ENCODE measurements around the gene UGT3A2.
A peak's percentile ranks its signal among the peaks of the same experiment; 100 is the strongest.
"Not testable (repeated sequence)": the region's sequence is repeated elsewhere in the genome, so short reads cannot be mapped to it uniquely, and the experiment has no call there.

Gene UGT3A2

DNA sequence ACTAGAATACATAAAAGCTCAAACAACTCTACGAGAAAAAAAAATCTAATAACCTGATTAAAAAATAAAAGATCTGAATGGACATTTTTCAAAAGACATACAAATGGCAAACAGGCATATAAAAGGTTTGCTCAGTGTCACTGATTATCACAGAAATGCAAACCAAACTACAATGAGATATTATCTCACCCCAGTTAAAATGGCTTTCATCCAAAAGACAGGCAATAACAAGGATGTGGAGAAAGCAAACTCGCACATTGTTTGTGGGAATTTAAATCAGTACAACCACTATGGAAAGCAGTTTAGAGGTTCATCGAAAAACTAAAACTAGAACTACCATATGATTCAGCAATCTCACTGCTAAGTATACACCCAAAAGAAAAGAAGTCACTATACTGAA, 20.8 kb downstream of the UGT3A2 start:
- no peak for TF ChIP-seq JUND (IDR thresholded peaks at IDR 0.05; ENCODE audit: low read depth)
- no peak for DNase-seq (ENCODE audit: low read depth in 1 of 2, low spot score in 1 of 2)
- in situ Hi-C loops (cut with HindIII; ENCODE audit: low pct_unique_long_range_greater_than_20kb, low sequenced_read_pairs): no loop called here

DNA sequence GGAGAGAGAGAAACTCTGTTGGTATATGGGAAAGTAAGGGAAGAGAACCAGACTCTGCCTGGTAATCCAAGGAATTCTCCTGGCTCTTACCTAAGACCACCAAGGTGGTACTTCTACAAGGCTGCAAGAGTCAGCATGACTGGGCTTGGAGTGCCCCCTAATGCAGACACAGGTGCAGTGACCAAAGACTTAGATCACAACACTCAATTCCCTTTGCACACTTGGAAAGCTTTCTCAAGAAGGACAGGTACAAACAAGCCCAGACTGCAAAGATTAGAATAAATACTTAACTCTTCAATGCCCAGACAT, 25.2 kb downstream of the UGT3A2 start:
- no peak for DNase-seq (ENCODE audit: low read depth in 1 of 2, low spot score in 1 of 2)
- no peak for TF ChIP-seq JUND (IDR thresholded peaks at IDR 0.05; ENCODE audit: low read depth)
- in situ Hi-C loops (cut with HindIII; ENCODE audit: low pct_unique_long_range_greater_than_20kb, low sequenced_read_pairs): no loop called here

DNA sequence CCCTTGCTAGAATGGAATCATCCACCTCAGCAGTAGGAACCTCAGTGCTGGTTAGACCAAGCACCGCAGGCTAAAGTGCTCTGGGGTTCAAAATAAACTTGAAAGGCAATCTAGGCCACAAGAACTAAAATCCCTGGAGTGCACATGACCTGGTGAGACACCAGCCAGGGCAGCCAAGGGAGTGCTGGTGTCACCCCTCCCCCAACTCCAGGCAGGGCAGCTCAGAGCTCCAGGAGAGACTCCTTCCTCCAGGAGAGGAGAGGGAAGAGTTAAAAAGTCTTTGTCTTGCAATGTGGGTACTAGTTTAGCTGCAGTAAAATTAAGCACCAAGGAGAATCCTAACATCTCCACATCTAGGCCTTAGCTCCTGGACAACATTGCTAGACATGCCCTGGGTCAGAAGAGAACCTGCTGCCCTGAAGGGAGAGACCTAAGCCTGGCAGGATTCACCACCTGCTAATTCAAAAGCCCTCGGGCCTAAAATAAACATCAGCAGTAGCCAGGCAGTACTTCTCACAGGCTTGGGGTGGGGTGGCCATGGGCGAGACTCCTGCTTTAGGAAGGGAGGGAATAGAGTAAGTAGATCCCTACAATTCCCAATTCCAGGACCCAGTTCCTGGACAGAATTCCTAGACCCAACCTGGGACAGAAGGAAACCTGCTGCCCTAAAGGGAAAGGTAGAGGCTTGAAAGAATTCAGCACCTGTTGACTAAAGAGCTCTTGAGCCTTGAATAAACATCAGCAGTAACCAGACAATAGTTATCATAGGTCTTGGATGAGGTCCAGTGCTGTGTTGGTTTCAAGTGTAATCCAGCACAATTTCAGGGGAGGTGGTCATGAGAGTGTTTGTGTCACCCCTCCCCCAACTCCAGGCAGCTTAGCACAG, 25.8 kb downstream of the UGT3A2 start:
- DNase-seq (ENCODE audit: low read depth in 1 of 2, low spot score in 1 of 2): peak in 1 of 2 experiments; percentile 76
- no peak for TF ChIP-seq JUND (IDR thresholded peaks at IDR 0.05; ENCODE audit: low read depth)
- in situ Hi-C loops (cut with HindIII; ENCODE audit: low pct_unique_long_range_greater_than_20kb, low sequenced_read_pairs): no loop called here

DNA sequence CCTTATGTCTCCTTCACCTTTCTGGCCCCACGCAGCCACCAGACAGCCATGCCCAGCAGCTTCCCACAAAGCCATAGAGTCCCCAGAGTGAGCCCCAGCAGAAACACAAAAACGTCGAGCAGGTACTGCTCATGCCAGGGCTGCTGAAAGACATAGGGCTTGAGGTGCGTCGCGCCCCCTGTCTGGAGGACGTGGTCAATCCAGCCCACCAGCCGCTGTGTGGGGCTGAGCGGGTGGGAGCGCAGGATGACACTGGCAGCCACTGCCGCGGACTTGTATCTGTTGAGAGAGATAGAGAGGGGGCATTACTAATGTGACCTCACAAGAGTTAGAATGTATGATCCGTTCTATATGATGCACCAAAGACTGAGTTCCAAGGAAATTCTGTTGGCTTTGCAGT, 31.0 kb downstream of the UGT3A2 start:
- in situ Hi-C loops (cut with HindIII; ENCODE audit: low pct_unique_long_range_greater_than_20kb, low sequenced_read_pairs): no loop called here
- no peak for DNase-seq (ENCODE audit: low read depth in 1 of 2, low spot score in 1 of 2)
- TF ChIP-seq JUND (IDR thresholded peaks at IDR 0.05; ENCODE audit: low read depth): no peak

DNA sequence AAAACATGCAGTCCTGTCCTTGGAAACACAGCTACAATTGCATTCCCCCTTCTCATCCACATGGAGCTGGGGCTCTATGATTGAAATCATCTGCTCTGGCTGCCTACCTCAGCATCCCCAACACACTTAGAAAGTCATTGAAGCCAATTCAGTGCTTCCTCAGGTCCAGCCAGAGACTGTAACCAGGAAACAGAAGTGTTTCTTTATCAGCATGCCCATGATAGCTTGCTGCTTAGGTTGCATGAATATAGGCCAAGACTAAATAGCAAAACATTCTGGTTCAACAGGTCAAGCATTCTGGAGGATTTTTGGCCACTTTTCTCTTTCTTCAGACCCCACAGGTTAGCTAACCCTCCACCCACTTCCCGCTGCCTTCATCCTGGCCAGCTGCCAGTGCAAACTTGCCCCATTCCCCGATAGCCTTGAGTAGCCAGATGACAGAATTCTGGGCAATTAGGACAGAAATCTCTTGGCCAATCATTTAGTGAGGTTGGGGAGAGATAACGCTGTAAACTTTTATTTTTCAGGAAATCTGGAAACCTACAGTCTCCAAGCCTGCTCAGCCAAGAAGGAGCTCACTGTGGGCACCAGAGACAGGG, 32.0 kb downstream of the UGT3A2 start:
- in situ Hi-C loops (cut with HindIII; ENCODE audit: low pct_unique_long_range_greater_than_20kb, low sequenced_read_pairs); DNase-seq (ENCODE audit: low read depth in 1 of 2, low spot score in 1 of 2): not testable (repeated sequence)

DNA sequence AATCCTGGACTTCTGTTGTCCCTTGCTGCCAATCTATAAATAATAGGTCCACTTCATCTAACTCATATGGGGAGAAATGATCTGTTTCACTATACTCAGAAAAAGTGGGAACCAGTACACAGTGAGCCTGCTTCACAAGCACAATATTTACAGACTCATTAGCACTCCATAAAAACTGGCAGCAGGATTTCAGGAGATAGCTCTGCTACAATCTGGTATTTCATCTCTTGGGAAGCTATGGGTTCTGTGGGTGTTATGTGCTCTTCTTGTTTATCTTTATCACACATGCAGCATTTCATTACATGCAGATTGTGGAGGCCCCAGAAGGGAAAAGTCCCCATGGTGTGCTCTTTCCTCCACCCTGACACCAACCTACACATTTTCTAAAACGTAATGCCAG, 33.2 kb downstream of the UGT3A2 start:
- in situ Hi-C loops (cut with HindIII; ENCODE audit: low pct_unique_long_range_greater_than_20kb, low sequenced_read_pairs): no loop called here
- no peak for DNase-seq (ENCODE audit: low read depth in 1 of 2, low spot score in 1 of 2)
- no peak for TF ChIP-seq JUND (IDR thresholded peaks at IDR 0.05; ENCODE audit: low read depth)

DNA sequence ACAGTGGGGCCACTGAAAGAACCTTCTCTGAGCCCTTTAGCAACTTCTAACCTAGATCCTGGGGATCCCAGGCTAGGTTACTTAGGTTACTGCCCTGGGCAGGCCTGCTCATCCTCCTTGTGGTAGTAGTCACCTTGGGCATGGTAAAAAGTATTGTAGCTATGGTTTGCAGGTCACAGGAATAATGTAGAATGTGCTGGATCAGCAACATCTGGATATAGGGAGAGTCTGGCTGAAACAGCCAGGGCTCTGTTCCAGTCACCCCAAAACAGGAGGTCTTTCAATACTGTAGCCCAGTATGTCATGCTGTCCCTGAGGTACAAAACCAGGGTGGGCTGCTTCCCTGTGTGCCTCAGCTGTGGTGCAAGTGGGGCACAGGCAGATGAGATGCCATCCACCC, 33.6 kb downstream of the UGT3A2 start:
- no peak for TF ChIP-seq JUND (IDR thresholded peaks at IDR 0.05; ENCODE audit: low read depth)
- DNase-seq (ENCODE audit: low read depth in 1 of 2, low spot score in 1 of 2): no peak
- in situ Hi-C loops (cut with HindIII; ENCODE audit: low pct_unique_long_range_greater_than_20kb, low sequenced_read_pairs): no loop called here

DNA sequence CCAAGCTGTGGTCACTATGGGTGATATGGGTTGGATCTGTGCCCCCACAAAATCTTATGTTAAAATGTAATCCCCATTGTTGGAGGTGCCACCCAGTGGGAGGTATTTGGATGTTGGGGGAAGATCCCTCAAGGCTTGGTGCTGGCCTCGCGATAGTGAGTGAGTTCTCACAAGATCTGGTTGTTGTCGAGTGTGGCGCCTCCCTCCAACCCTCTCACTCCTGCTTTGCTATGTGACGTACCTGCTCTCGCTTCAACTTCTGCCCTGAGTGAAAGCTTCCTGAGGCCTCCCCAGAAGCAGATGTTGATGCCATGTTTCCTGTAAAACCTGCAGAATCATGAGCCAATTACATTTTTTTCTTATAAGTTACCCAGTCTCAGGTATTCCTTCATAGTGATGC, 35.5 kb downstream of the UGT3A2 start:
- in situ Hi-C loops (cut with HindIII; ENCODE audit: low pct_unique_long_range_greater_than_20kb, low sequenced_read_pairs): no loop called here
- no peak for TF ChIP-seq JUND (IDR thresholded peaks at IDR 0.05; ENCODE audit: low read depth)
- DNase-seq (ENCODE audit: low read depth in 1 of 2, low spot score in 1 of 2): no peak

DNA sequence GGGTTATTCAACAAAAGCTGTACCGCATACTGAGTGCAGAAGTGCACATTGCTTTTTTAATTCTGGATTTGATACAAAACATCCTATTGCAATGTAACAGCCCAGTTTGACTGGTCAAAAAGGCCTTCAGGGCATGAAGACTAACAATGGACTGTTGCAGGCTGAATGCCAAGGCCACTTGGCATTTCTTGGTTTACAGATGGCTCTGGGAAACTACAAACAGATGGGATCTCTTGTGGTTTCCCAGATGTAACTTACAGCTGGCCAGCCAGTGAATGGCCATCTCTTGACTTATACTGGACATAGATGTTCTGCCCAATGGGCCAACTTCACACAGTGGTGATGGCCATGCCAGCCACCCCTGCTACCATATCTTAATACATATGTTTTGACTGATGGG, 36.8 kb downstream of the UGT3A2 start:
- in situ Hi-C loops (cut with HindIII; ENCODE audit: low pct_unique_long_range_greater_than_20kb, low sequenced_read_pairs): no loop called here
- no peak for TF ChIP-seq JUND (IDR thresholded peaks at IDR 0.05; ENCODE audit: low read depth)
- peak in 1 of 2 experiments; percentile 57 for DNase-seq (ENCODE audit: low read depth in 1 of 2, low spot score in 1 of 2)

DNA sequence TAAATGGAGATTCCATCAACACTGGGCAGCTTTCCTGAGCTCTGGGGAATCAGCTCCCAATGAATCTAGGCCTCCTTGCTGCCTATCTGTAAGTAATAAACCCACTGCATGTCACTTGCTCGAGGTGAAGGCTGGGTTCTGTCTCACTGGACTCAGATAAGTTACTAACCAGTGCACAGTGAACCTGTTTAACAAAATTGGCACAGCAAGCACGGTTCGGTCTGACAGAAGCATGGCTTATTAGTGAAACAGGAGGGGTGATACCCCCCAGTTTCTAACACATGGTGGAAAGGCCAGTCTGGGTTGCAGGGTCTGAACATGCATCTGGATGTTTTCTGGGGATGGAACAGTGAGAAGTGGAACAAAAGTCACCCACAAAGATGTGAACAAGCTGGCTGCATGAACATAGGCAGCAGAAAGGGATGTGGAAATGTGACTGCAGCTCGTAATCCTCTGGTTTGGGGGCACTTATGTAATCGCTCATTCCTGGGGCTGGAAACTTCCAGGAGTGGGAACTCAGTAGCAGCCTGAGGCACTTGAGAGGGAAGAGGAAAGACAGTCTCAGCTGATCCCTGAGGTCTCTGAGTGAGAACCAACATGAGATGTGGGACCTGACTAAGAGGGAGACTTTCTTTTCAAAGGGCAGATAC, 37.7 kb downstream of the UGT3A2 start:
- no peak for TF ChIP-seq JUND (IDR thresholded peaks at IDR 0.05; ENCODE audit: low read depth)
- DNase-seq (ENCODE audit: low read depth in 1 of 2, low spot score in 1 of 2): no peak
- in situ Hi-C loops (cut with HindIII; ENCODE audit: low pct_unique_long_range_greater_than_20kb, low sequenced_read_pairs): no loop called here

DNA sequence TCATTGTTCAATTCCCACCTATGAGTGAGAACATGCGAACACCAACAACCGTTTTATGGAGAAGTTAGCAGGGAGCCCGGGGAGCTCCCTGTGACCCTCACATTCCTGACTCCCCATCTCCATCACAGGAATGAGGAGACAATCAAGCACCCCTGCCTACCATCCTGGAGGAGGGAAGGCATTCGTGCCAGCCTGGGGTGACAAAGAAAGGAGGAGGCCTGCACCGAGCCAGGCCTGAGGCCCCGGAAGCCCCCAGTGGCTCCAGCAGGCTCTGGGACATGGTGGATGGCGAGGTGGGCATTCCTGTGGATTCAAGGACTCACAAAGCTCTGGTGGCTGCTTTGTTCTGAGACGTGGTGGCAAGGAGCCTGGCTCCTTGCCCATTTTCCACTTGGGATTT, 39.0 kb downstream of the UGT3A2 start:
- DNase-seq (ENCODE audit: low read depth in 1 of 2, low spot score in 1 of 2): no peak
- in situ Hi-C loops (cut with HindIII; ENCODE audit: low pct_unique_long_range_greater_than_20kb, low sequenced_read_pairs): no loop called here
- no peak for TF ChIP-seq JUND (IDR thresholded peaks at IDR 0.05; ENCODE audit: low read depth)

DNA sequence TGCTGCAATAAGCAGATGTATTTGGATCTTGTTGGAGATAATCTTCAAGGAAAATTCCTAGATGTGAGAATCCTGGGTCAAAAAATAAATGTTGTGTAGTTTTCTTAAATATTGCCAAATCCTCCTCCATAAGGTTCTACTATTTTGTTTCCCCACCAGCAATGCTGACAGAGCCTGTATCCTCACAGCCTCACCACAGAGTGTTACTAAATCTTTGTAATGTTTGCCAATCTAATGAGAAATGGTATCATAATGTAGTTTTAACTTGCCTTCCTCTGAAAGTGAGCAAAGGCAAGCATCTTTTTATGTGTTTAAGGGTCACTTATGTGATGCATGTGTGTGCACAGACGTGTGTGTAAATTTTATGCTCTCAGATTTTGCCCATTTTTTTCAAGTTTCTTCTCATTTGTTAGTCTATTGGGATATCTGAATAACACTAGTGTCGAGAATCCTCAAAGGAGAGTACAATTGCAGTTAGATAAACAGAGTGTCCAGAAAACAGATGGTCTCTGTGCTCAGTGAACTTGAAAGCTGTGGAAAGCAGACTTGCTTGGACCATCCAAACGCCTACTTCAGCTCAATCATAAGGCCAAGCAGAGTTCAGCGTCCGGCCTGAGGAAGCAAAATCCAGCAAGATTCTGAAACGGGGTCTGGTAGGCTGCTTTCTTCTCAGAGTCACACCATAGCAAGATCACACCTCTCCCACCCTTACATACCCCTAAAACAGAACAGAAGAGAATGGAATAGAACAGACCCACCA, 39.8 kb downstream of the UGT3A2 start:
- no peak for TF ChIP-seq JUND (IDR thresholded peaks at IDR 0.05; ENCODE audit: low read depth)
- in situ Hi-C loops (cut with HindIII; ENCODE audit: low pct_unique_long_range_greater_than_20kb, low sequenced_read_pairs): no loop called here
- no peak for DNase-seq (ENCODE audit: low read depth in 1 of 2, low spot score in 1 of 2)

DNA sequence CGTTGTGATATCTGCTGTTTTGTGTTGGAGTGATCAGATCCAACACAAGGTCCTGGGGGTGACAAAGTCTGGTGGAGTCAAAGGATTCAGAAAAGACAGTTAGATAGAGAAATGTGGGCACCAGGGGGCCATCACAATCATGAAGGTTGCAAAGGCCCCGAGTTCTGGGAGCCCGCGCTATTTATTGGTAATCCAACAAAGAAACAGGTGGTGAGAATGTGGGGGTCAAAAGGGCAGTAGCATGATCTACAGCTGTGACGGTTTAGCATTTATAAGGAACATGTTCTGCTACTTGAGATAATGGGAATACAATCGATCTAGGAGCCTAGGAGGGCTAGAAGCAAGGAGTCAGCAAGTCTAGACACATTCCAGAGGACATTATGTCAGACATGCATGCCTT, 44.4 kb downstream of the UGT3A2 start:
- DNase-seq (ENCODE audit: low read depth in 1 of 2, low spot score in 1 of 2); in situ Hi-C loops (cut with HindIII; ENCODE audit: low pct_unique_long_range_greater_than_20kb, low sequenced_read_pairs): not testable (repeated sequence)

DNA sequence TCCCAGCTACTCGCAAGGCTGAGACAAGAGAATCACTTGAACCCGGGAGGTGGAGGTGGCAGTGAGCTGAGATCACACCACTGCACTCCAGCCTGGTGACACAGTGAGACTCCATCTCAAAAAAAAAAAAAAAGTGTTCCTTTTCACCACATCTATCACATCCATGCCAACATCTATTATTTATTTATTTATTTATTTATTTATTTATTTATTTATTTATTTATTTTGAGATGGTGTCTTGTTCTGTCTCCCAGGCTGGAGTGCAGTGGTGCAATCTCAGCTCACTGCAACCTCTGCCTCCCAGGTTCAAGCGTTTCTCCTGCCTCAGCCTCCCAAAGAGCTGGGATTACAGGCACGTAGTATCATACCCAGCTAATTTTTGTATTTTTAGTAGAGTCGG, 47.1 kb downstream of the UGT3A2 start:
- in situ Hi-C loops (cut with HindIII; ENCODE audit: low pct_unique_long_range_greater_than_20kb, low sequenced_read_pairs); DNase-seq (ENCODE audit: low read depth in 1 of 2, low spot score in 1 of 2): not testable (repeated sequence)
